Tibial nerve (tissue), 4 donors: ENCODE results near the gene SLC4A3.

ENCODE experiments used
- EP300 ChIP-seq, 2 donors: sonication (generic); formaldehyde crosslinking; IDR thresholded peaks; one replicate each; pipeline ENCODE4 v1.6.1; 2017; ENCODE audit warnings: antibody characterized with exemption in 2 of 2, mild to moderate bottlenecking in 1 of 2
- POLR2A ChIP-seq, 2 donors: fragments of 450-650 bp; IDR thresholded peaks; one replicate each; pipeline ENCODE4 v1.6.1; 2017; ENCODE audit warnings: antibody characterized with exemption in 2 of 2, mild to moderate bottlenecking in 2 of 2, moderate library complexity in 2 of 2
- TF ChIP-seq, protein P1 (sequence below), 5 experiments: fragments of 200-600 bp in 3 of 5; fragments of 450-650 bp in 2 of 5; sonication (generic) in 3 of 5; IDR thresholded peaks; one replicate each; pipeline ENCODE4 v1.5.1; 2016 to 2019; ENCODE audit warnings: antibody characterized with exemption in 5 of 5, mild to moderate bottlenecking in 3 of 5, moderate library complexity in 2 of 5

GRCh38 chr2:219611306-219611705, 16.1 kb upstream of the SLC4A3 start:
- TF ChIP-seq, protein P1, sequence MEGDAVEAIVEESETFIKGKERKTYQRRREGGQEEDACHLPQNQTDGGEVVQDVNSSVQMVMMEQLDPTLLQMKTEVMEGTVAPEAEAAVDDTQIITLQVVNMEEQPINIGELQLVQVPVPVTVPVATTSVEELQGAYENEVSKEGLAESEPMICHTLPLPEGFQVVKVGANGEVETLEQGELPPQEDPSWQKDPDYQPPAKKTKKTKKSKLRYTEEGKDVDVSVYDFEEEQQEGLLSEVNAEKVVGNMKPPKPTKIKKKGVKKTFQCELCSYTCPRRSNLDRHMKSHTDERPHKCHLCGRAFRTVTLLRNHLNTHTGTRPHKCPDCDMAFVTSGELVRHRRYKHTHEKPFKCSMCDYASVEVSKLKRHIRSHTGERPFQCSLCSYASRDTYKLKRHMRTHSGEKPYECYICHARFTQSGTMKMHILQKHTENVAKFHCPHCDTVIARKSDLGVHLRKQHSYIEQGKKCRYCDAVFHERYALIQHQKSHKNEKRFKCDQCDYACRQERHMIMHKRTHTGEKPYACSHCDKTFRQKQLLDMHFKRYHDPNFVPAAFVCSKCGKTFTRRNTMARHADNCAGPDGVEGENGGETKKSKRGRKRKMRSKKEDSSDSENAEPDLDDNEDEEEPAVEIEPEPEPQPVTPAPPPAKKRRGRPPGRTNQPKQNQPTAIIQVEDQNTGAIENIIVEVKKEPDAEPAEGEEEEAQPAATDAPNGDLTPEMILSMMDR (IDR thresholded peaks at IDR 0.05): no peak
- TF ChIP-seq EP300 (IDR thresholded peaks at IDR 0.05) (no peak), POLR2A (IDR thresholded peaks at IDR 0.05) (no peak)
